Stomach (tissue), 4 donors: ENCODE measurements around the gene CXCL14.

Experiments
- CTCF ChIP-seq, 7 experiments: fragments of 450-650 bp in 4 of 7; fragments of 200-600 bp in 3 of 7; sonication (generic) in 3 of 7; IDR thresholded peaks; one replicate each; pipeline ENCODE4 v1.5.1; 2016 to 2019; ENCODE audit warnings: antibody characterized with exemption in 7 of 7, control low read depth in 2 of 7, mild to moderate bottlenecking in 1 of 7
- POLR2A ChIP-seq, 4 donors: fragments of 450-650 bp; IDR thresholded peaks; one replicate each; pipeline ENCODE4 v1.6.1; 2016; ENCODE audit warnings: antibody characterized with exemption in 4 of 4, control low read depth in 2 of 4, mild to moderate bottlenecking in 1 of 4, moderate library complexity in 1 of 4
- POLR2AphosphoS5 ChIP-seq, 3 donors: sonication (generic); formaldehyde crosslinking; IDR thresholded peaks; one replicate each; pipeline ENCODE4 v1.6.1; 2016; ENCODE audit warnings: antibody characterized with exemption in 3 of 3

DNA sequence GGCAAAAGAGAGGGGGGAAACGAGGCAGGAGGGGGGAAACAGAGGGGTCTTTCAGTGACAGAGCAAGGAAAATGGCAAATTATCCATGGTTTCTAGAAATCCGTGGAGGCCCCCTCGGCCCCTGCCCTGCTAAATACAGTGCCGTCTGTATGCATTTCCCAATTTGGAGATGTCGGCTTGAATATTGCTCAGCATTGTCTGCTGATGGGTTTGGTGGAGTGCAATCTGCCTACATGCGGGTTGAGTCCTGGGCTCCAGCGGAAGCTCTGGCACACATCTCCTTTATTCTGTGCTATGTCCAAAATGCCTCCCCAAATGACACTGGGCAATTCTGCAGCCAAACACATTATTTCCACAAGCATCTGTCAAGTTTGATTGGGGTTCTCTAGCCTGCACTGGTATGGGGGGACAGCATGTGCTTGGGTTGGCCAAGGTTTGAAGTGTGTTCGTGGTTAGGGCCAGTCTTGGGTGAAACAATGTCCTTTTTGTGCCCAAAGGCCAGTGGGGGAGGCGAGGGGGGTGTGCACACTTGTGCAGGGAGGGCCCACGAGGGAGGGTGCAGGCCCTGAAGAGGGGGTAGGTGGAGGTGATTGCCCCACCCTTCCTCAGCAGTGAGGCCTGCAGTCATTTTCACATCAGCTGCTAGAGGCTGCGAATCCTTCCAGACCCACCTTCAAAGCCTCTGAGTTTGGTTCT lies 36.8 kb downstream of the CXCL14 start:
- TF ChIP-seq CTCF (IDR thresholded peaks at IDR 0.05) (no peak), POLR2A (IDR thresholded peaks at IDR 0.05) (no peak), POLR2AphosphoS5 (IDR thresholded peaks at IDR 0.05) (no peak)
